Chondrocyte (in vitro differentiated cells): ENCODE results near the gene QKI. TPM values are rescaled to one million over a fixed set of nuclear protein-coding genes. Genes with fewer than 3 reads are reported as not detected.

Experiments
- DNase-seq: peaks from one replicate; pipeline ENCODE4 v3.0.0; 2021; ENCODE audit warnings: mixed read lengths, low spot score
- H3K27ac Mint-ChIP-seq: one replicate; pipeline ENCODE4 v1.8.0; 2021; ENCODE audit warnings: mild to moderate bottlenecking, moderate library complexity, mixed read lengths; ENCODE audit not compliant: unreplicated experiment
- H3K27me3 Mint-ChIP-seq: 2 replicates; pipeline ENCODE4 v1.8.0; 2021; ENCODE audit warnings: low read depth, mixed read lengths
- H3K36me3 Mint-ChIP-seq: 2 replicates; pipeline ENCODE4 v1.8.0; 2021; ENCODE audit warnings: low read depth, mixed read lengths
- H3K4me1 Mint-ChIP-seq: 2 replicates; pipeline ENCODE4 v1.8.0; 2021; ENCODE audit warnings: low read depth, mild to moderate bottlenecking, mixed read lengths
- H3K4me3 Mint-ChIP-seq: one replicate; pipeline ENCODE4 v1.8.0; 2021; ENCODE audit warnings: mild to moderate bottlenecking, moderate library complexity, mixed read lengths; ENCODE audit not compliant: unreplicated experiment
- H3K9me3 Mint-ChIP-seq: 2 replicates; pipeline ENCODE4 v1.8.0; 2021; ENCODE audit warnings: low read depth, mixed read lengths
- CTCF ChIP-seq: fragments of 200-600 bp; sonication (generic); IDR thresholded peaks from 2 replicates; pipeline ENCODE4 v1.5.0; 2021; ENCODE audit warnings: antibody characterized with exemption, mild to moderate bottlenecking, moderate library complexity
- total RNA-seq: library from RNA; stranded (reverse); gene quantifications from 3 replicates; pipeline ENCODE4 v1.2.1, GENCODE V29; 2021

Gene QKI
- total RNA-seq, 1 donor from 2014 or later = 189 TPM

- Mint-ChIP-seq H3K27me3 (no peaks in the 10 kb centered on the region), H3K27ac (no peak overlapping the region), H3K36me3 (peaks cover 1% of the 10 kb centered on the region), H3K4me1 (peaks cover 43% of the 10 kb centered on the region), H3K4me3 (no peak overlapping the region), H3K9me3 (no peaks in the 10 kb centered on the region)
- no peak for TF ChIP-seq CTCF
- no peak for DNase-seq
Measured at GRCh38 chr6:163501439-163501838, 86.9 kb downstream of the QKI start.

GRCh38 chr6:163504984-163505640, 90.6 kb downstream of the QKI start:
- Mint-ChIP-seq H3K36me3 (peaks cover 11% of the 10 kb centered on the region), H3K4me1 (peaks cover 29% of the 10 kb centered on the region), H3K27ac (no peak overlapping the region), H3K4me3 (no peak overlapping the region), H3K9me3 (peaks cover 11% of the 10 kb centered on the region), H3K27me3 (no peaks in the 10 kb centered on the region)
- TF ChIP-seq CTCF = no peak
- DNase-seq = no peak

GRCh38 chr6:163507965-163508364, 93.4 kb downstream of the QKI start:
- peaks cover 11% of the 10 kb centered on the region for H3K36me3 Mint-ChIP-seq
- H3K27ac Mint-ChIP-seq = peak overlapping the region; percentile 34
- peaks cover 22% of the 10 kb centered on the region for H3K4me1 Mint-ChIP-seq
- H3K4me3 Mint-ChIP-seq = no peak overlapping the region
- TF ChIP-seq CTCF = no peak
- DNase-seq = no peak
- peaks cover 11% of the 10 kb centered on the region for H3K9me3 Mint-ChIP-seq
- H3K27me3 Mint-ChIP-seq = no peaks in the 10 kb centered on the region

GRCh38 chr6:163513003-163513402, 98.5 kb downstream of the QKI start:
- Mint-ChIP-seq H3K36me3 (peaks cover 5% of the 10 kb centered on the region), H3K4me3 (no peak overlapping the region), H3K4me1 (peaks cover 28% of the 10 kb centered on the region), H3K27me3 (no peaks in the 10 kb centered on the region), H3K27ac (no peak overlapping the region), H3K9me3 (peaks cover 3% of the 10 kb centered on the region)
- TF ChIP-seq CTCF = no peak
- no peak for DNase-seq

GRCh38 chr6:163513570-163514166, 99.2 kb downstream of the QKI start:
- DNase-seq = no peak
- Mint-ChIP-seq H3K9me3 (no peaks in the 10 kb centered on the region), H3K27me3 (no peaks in the 10 kb centered on the region), H3K27ac (peak overlapping the region; percentile 13), H3K36me3 (peaks cover 3% of the 10 kb centered on the region), H3K4me3 (no peak overlapping the region), H3K4me1 (peaks cover 32% of the 10 kb centered on the region)
- no peak for TF ChIP-seq CTCF
